GM18951 (cell line): ENCODE data around the gene SIX2.

Experiments
- POLR2A ChIP-seq: IDR thresholded peaks from 4 replicates; pipeline ENCODE4 v1.6.1; 2011; ENCODE audit warnings: mild to moderate bottlenecking; ENCODE audit not compliant: insufficient read length, insufficient read depth; ENCODE audit errors: extremely low read depth
- in situ Hi-C: fragments of 300-500 bp; cut with MboI; formaldehyde crosslinking; loops from one replicate; pipeline ENCODE4 v1.12.0; 2022; ENCODE audit warnings: low sequenced_read_pairs, mixed read lengths, inconsistent platforms; ENCODE audit not compliant: unreplicated experiment

Gene SIX2

GRCh38 chr2:45031028-45031427 lies 21.8 kb upstream of the SIX2 start:
- in situ Hi-C loops: no loop called here

GRCh38 chr2:45030553-45030952 lies 21.3 kb upstream of the SIX2 start:
- TF ChIP-seq POLR2A: no peak
- in situ Hi-C loops: no loop called here

More at GRCh38 chr2:45031028-45031427, 21.8 kb upstream of the SIX2 start:
- TF ChIP-seq POLR2A: no peak

- in situ Hi-C loops: no loop called here
- TF ChIP-seq POLR2A: no peak
Measured at GRCh38 chr2:45029215-45029614, 20.0 kb upstream of the SIX2 start.

GRCh38 chr2:45028276-45028675 lies 19.0 kb upstream of the SIX2 start:
- TF ChIP-seq POLR2A: no peak
- in situ Hi-C loops: no loop called here

- TF ChIP-seq POLR2A: no peak
Measured at GRCh38 chr2:45026924-45027450, 17.7 kb upstream of the SIX2 start.

GRCh38 chr2:45024600-45025291 lies 15.5 kb upstream of the SIX2 start:
- in situ Hi-C loops: loop anchor here (25.0 kb wide), 1 partner anchor 1763 kb away; no protein-coding TSS in a partner anchor
- TF ChIP-seq POLR2A: no peak

More at GRCh38 chr2:45026924-45027450, 17.7 kb upstream of the SIX2 start:
- in situ Hi-C loops: no loop called here

- in situ Hi-C loops: loop anchor here (25.0 kb wide), 1 partner anchor 1763 kb away; no protein-coding TSS in a partner anchor
Measured at GRCh38 chr2:45024097-45024496, 14.8 kb upstream of the SIX2 start.

GRCh38 chr2:45020439-45020838 lies 11.2 kb upstream of the SIX2 start:
- TF ChIP-seq POLR2A: no peak
- in situ Hi-C loops: loop anchor here (25.0 kb wide), 1 partner anchor 1767 kb away; no protein-coding TSS in a partner anchor

More at GRCh38 chr2:45024097-45024496, 14.8 kb upstream of the SIX2 start:
- TF ChIP-seq POLR2A: no peak

GRCh38 chr2:45018023-45018422 lies 8.8 kb upstream of the SIX2 start:
- no peak for TF ChIP-seq POLR2A
- in situ Hi-C loops: loop anchor here (25.0 kb wide), 1 partner anchor 1769 kb away; no protein-coding TSS in a partner anchor

GRCh38 chr2:45014831-45015230 lies 5.6 kb upstream of the SIX2 start:
- in situ Hi-C loops: loop anchor here (25.0 kb wide), 1 partner anchor 1772 kb away; no protein-coding TSS in a partner anchor

GRCh38 chr2:45014016-45014702 lies 4.9 kb upstream of the SIX2 start:
- no peak for TF ChIP-seq POLR2A
- in situ Hi-C loops: loop anchor here (25.0 kb wide), 1 partner anchor 1773 kb away; no protein-coding TSS in a partner anchor

More at GRCh38 chr2:45014831-45015230, 5.6 kb upstream of the SIX2 start:
- no peak for TF ChIP-seq POLR2A

GRCh38 chr2:45013229-45014015 lies 4.2 kb upstream of the SIX2 start:
- no peak for TF ChIP-seq POLR2A
- in situ Hi-C loops: loop anchor here (25.0 kb wide), 1 partner anchor 1774 kb away; no protein-coding TSS in a partner anchor
